ENCODE data around the gene SARDH. TPM values are rescaled to one million over a fixed set of nuclear protein-coding genes. Genes with fewer than 3 reads are reported as not detected.

SARDH gene
- polyA plus RNA-seq, 3 donors from 2014 or later, result 0.08 to 6.8 (median 1.2) TPM

DNA sequence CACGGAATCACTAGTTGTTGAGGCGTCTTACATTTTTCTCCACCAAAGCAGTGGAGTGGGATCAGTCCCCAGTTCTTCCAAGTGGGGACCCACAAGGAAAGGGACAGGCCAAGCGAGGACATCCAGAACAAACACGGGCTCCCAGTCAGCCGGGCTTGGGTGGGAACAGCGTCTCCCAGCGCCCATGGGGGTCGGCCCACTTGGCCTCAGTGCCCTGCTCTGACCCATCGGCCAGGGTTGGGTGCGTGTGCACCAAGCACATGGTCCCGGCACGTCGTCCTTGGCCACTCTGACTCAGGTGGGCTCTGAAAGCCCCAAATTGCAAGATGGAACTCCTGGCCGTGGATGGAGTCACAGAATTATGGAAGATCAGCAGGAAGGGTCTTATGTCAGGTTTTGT, 64.1 kb downstream of the SARDH start:
- Mint-ChIP-seq H3K36me3 (no peaks in the 10 kb centered on the region), H3K27ac (no peak overlapping the region), H3K27me3 (ENCODE audit: low read depth in 3 of 3) (peaks cover 0 to 2% (median 2%) of the 10 kb centered on the region in 3 donors), H3K4me3 (no peak overlapping the region), H3K9me3 (peaks cover 0 to 4% (median 0%) of the 10 kb centered on the region in 6 donors), H3K4me1 (no peaks in the 10 kb centered on the region)
- DNase-seq, result no peak

DNA sequence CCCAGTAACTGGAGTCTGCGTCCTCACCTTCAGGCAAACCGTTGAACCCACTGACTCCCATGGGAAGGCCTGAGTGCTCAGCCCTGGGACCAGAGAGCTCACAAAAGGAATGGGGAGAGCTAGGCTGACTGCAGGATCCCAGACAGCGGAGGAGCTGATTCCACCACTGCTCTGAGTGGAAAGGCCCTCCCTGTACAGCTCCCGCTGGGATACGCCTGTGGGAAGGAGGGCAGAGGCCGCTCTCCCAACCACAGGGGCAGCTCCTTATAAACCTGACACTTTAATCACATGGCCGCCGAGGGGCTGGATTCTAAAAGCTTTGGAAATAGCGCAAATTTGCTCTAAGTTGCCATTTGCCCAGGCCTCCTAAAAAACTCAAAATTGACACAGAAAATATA, 64.9 kb downstream of the SARDH start:
- no peak for DNase-seq
- peaks cover 0 to 4% (median 0%) of the 10 kb centered on the region in 6 donors for H3K9me3 Mint-ChIP-seq
- no peaks in the 10 kb centered on the region for H3K36me3 Mint-ChIP-seq
- H3K27ac Mint-ChIP-seq, result no peak overlapping the region
- no peaks in the 10 kb centered on the region for H3K4me1 Mint-ChIP-seq
- no peak overlapping the region for H3K4me3 Mint-ChIP-seq
- peaks cover 0 to 2% (median 2%) of the 10 kb centered on the region in 3 donors for H3K27me3 Mint-ChIP-seq (ENCODE audit: low read depth in 3 of 3)

DNA sequence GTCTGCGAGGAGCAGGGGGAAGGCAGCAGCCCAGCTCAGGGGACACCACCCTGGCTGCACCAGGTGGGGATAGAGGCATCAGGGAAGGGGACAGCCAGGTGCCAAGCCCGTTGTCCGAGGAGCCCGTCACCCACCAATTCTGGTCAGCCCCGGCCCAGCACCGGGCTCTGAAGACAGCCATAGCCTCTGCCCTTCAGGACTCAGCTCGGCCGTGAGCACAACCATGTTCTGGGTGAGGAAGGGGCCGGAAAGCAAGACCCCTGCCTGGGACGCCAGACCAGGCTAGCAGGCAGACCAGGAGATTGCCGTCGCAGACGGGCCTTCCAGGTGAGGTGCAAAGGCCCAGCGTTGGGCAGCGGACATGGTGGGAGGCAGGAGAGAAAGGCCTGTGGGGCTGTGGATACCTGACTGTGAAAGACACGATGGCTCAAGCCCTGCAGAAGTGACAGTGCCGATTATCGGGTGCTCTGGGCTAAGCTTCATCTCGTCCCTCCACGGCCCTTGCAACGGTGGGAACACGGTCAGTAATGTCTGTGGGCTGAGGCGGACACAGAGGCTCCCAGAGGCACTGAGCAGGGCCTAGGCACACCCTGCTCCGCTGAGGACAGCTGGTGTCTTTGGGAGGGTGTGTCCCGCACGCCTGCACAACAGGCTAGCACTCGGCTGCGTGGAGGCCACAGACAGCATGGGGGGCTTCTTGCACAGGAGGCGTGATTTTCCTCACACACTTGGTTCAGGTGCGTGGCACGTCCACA, 65.5 kb downstream of the SARDH start:
- Mint-ChIP-seq H3K9me3 (peaks cover 0 to 4% (median 0%) of the 10 kb centered on the region in 6 donors), H3K36me3 (no peaks in the 10 kb centered on the region), H3K27ac (no peak overlapping the region), H3K4me3 (no peak overlapping the region), H3K4me1 (no peaks in the 10 kb centered on the region), H3K27me3 (ENCODE audit: low read depth in 3 of 3) (peaks cover 0 to 2% (median 2%) of the 10 kb centered on the region in 3 donors)
- DNase-seq, result no peak

DNA sequence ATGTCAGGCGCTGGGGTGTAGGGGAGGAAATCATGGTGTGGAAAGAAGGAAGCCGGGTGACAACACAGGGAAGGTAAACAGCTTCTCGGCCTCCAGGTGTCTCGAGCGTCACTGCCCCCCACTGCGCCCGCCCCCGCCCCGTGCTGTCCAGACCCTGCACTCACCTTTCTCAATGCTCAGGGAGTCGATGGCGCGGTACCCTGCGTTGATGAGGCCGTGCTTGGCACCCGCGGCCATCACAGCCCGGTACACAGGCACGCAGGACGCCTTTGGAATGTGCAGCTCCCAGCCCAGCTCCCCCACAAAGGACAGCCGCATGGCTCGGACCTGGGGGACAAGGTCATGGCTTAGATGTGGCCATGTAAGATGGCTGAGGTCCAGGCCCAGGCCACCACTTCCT, 66.8 kb downstream of the SARDH start:
- Mint-ChIP-seq H3K27ac (no peak overlapping the region), H3K4me3 (no peak overlapping the region), H3K9me3 (peaks cover 0 to 2% (median 0%) of the 10 kb centered on the region in 6 donors), H3K4me1 (no peaks in the 10 kb centered on the region), H3K27me3 (ENCODE audit: low read depth in 3 of 3) (peaks cover 0 to 2% (median 0%) of the 10 kb centered on the region in 3 donors), H3K36me3 (no peaks in the 10 kb centered on the region)
- no peak for DNase-seq

DNA sequence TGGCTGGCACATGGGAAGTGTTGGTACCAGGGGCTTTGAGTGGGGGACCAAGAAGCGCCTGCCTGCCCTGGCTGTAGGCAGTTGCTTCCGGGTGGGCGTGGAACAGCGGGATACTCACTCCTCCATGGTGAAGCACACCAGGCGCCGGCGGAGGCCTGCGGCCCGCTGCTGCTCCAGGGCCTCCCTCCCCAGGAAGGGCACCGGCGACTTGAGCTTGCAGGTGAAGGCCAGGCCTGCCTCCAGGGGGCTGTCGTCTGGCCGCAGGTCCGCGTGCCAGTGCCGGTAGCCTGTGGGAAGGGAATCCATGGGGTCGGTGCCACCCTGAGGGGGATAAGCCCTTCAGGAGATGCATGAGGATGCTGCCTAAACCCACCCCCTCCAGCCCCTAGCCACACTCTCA, 67.7 kb downstream of the SARDH start:
- Mint-ChIP-seq H3K4me1 (no peaks in the 10 kb centered on the region), H3K36me3 (no peaks in the 10 kb centered on the region), H3K9me3 (peaks cover 0 to 2% (median 0%) of the 10 kb centered on the region in 6 donors), H3K27me3 (ENCODE audit: low read depth in 3 of 3) (no peaks in the 10 kb centered on the region), H3K27ac (no peak overlapping the region), H3K4me3 (no peak overlapping the region)
- no peak for DNase-seq

DNA sequence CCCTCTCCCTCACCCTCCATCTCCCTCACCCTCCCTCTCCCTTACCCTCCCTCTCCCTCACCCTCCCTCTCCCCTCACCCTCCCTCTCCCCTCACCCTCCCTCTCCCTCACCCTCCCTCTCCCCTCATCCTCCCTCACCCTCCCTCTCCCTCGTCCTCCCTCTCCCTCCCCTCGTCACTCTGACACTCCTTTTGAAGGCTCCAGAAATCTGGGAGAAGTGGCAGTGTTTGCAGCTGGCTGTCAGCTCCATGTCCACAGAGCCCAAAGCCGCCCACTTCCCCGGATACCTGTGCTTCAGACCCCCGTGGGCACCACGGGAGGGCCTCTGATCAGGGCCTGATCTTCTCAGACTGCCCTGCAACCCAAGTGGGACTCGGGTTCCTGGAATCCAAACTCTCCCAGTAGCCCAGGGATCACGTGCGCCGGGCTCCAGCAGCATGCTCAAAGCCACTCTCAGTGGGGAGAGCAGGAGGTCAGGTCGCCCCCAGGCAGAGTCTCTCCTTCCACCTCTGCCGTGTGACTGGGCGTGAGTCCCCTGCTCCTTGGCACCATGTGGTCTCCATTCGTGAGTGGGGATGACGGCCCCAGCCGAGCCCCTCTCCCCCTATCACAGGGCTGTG, 68.9 kb downstream of the SARDH start:
- Mint-ChIP-seq H3K27me3 (ENCODE audit: low read depth in 3 of 3) (no peaks in the 10 kb centered on the region), H3K4me1 (no peaks in the 10 kb centered on the region), H3K9me3 (peaks cover 0 to 2% (median 0%) of the 10 kb centered on the region in 6 donors), H3K27ac (no peak overlapping the region), H3K4me3 (no peak overlapping the region), H3K36me3 (no peaks in the 10 kb centered on the region)
- no peak for DNase-seq

DNA sequence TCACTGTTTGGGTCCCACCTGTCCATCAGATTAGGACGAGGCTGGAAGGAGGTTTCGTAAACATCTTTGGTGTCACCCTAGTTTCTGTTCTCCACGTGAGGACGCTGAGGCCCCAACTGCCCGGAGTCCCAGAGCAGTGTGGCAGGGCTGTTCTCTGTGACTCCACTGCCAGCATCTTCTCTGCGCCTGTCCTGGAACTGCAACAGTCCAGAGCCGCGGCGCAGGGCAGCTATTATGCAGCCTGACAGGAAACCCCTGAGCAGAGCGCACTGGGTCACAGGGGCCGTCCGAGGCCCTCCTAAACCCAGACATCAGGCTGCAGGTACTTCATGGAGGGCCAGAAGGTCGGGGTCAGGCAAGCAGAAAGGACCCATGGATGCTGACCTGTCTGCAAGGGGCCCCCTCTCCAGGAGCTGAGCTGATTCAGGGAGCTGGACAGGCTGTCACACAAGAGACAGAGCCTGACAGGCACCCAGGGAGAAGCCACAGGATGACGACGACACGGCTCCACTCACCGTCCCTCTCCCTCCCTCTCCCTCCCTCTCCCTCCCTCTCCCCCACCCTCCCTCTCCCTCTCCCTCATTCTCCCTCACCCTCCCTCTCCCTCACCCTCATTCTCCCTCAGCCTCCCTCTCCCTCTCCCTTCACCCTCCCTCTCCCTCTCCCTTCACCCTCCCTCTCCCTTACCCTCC, 70.2 kb downstream of the SARDH start:
- Mint-ChIP-seq H3K4me1 (no peaks in the 10 kb centered on the region), H3K27me3 (ENCODE audit: low read depth in 3 of 3) (peaks cover 0 to 2% (median 0%) of the 10 kb centered on the region in 3 donors), H3K36me3 (no peaks in the 10 kb centered on the region), H3K9me3 (no peaks in the 10 kb centered on the region), H3K27ac (no peak overlapping the region), H3K4me3 (no peak overlapping the region)
- no peak for DNase-seq

DNA sequence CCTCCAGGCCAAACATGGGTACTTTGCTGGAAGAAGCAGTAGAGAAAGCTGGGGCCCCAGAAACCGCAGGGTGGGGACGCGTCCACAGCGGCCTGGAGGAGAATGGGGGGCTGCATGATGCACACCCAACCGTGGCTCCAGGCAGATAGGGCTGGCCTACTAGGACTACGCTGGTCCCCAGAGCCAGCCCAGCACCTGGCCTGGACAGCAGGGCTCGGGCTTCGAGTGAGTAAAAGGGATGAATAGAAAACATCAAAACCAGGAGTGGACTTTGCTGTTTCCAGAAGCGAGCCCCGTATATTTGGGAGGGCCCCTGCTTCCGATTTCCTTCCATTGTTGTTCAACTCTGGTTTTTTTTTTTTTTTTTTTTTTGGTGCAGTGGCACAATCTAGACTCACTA, 71.3 kb downstream of the SARDH start:
- Mint-ChIP-seq H3K9me3 (no peaks in the 10 kb centered on the region), H3K4me3 (no peak overlapping the region), H3K27me3 (ENCODE audit: low read depth in 3 of 3) (peaks cover 0 to 2% (median 0%) of the 10 kb centered on the region in 3 donors), H3K27ac (no peak overlapping the region), H3K4me1 (no peaks in the 10 kb centered on the region), H3K36me3 (no peaks in the 10 kb centered on the region)
- DNase-seq, result no peak

DNA sequence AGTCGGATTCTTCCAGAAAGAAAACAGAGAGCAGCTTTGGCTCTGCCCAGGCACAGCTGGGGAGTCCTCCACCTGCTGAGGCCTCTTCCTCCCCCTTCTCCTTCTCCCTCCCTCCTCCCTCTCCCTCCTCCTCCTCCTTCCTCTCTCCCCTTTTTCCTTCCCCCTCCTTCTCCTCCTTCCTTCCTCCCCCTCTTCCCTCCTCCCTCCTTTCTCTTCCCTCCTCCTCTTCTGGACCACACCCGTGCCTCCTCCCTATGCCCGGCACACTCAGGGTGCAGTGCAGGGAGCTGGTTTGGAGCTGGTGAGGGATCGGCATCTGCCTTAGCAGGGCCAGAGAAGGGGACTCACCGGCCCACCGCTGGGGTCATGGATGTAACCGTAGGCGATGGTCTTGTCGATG, 71.8 kb downstream of the SARDH start:
- Mint-ChIP-seq H3K4me1 (no peaks in the 10 kb centered on the region), H3K27me3 (ENCODE audit: low read depth in 3 of 3) (peaks cover 0 to 2% (median 0%) of the 10 kb centered on the region in 3 donors), H3K4me3 (no peak overlapping the region), H3K36me3 (no peaks in the 10 kb centered on the region), H3K9me3 (no peaks in the 10 kb centered on the region), H3K27ac (no peak overlapping the region)
- no peak for DNase-seq

DNA sequence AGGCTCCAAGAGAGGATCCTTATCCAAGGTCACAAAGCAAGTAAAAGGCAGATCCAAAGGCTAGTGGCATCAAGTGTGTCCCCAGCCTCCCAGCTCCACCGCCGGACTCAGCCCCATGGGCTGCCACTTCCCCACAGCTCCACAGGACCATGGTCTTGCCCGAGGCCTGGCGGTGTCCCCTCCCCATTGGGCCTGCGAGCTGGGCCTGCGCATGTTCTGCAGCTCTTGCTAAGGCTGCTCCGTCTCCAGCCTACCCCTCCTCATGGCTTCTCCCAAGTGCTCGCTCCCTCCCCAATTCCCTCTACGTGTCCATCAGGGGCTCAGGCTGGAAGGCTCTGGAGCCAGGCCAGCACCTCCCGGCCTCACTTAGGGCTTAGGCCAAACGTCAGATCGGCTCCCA, 72.6 kb downstream of the SARDH start:
- H3K4me1 Mint-ChIP-seq, result no peaks in the 10 kb centered on the region
- no peaks in the 10 kb centered on the region for H3K9me3 Mint-ChIP-seq
- no peak overlapping the region for H3K4me3 Mint-ChIP-seq
- H3K36me3 Mint-ChIP-seq, result no peaks in the 10 kb centered on the region
- peaks cover 0 to 3% (median 0%) of the 10 kb centered on the region in 3 donors for H3K27me3 Mint-ChIP-seq (ENCODE audit: low read depth in 3 of 3)
- no peak for DNase-seq
- no peak overlapping the region for H3K27ac Mint-ChIP-seq

DNA sequence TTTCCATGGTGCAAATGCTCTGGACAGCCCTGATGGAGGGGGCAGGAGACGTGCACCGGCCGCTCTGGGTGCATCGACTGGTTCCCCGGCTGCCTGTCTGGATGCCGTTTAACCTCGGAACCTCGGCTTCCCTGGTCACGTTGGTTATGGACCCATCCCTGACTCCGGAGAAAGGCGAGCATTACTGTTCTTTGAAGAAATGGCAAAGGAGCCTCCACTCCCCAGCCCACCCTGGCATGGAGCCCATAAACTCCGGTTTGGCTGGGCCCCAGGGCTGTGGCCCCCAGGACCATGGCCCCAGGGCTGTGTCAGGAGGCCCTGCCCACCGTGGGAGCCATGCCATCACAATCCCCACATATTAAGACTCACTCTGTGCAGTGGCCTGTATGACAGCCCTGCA, 73.1 kb downstream of the SARDH start:
- H3K27me3 Mint-ChIP-seq (ENCODE audit: low read depth in 3 of 3), result peaks cover 0 to 4% (median under 1%) of the 10 kb centered on the region in 3 donors
- H3K4me3 Mint-ChIP-seq, result no peak overlapping the region
- no peaks in the 10 kb centered on the region for H3K4me1 Mint-ChIP-seq
- no peaks in the 10 kb centered on the region for H3K36me3 Mint-ChIP-seq
- no peak overlapping the region for H3K27ac Mint-ChIP-seq
- H3K9me3 Mint-ChIP-seq, result no peaks in the 10 kb centered on the region
- no peak for DNase-seq

DNA sequence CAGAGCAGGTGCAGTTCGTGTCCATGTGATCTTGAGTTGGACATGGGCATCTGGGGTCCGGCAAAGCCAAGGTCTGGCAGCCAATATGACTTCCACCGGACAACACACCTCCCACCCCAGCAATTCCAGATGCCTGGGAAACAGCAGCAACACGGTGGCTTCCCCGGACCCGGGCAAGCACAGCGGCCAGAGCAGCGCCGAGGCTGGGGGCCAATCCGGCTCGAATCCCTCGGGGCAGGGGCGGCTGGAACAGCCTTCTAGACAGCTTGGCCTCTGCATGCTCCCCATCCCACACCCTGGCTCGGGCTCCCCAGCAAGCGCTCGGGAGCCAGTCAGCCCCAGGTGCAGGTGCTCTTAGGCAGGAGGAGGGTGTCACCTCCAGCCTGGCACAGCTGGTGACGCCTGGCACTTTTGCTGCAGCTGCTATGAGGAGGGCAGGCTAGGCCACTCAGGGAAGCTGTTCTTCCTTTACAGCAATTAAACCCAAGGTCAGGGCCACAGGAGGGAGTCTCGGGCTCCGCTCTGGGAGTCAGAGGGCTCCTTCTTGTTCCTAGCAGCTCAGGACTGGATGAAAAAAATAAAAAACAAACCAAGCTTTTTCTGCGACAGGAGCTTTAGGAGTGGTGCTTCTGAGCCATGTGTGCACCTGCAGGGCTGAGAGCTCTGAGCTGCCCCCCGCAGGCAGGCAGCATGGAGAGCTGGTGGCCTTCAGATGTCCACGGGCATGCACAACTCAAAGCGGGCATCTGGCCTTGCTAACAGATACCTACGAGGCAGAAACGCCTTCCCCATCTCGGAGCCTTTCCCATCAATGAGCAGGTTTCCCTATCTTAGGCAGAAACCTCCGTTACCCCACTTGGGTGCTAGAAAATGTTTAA, 73.7 kb downstream of the SARDH start:
- Mint-ChIP-seq H3K27ac (no peak overlapping the region), H3K9me3 (no peaks in the 10 kb centered on the region), H3K4me3 (no peak overlapping the region), H3K27me3 (ENCODE audit: low read depth in 3 of 3) (peaks cover 0 to 5% (median 4%) of the 10 kb centered on the region in 3 donors), H3K4me1 (no peaks in the 10 kb centered on the region), H3K36me3 (no peaks in the 10 kb centered on the region)
- DNase-seq, result no peak

DNA sequence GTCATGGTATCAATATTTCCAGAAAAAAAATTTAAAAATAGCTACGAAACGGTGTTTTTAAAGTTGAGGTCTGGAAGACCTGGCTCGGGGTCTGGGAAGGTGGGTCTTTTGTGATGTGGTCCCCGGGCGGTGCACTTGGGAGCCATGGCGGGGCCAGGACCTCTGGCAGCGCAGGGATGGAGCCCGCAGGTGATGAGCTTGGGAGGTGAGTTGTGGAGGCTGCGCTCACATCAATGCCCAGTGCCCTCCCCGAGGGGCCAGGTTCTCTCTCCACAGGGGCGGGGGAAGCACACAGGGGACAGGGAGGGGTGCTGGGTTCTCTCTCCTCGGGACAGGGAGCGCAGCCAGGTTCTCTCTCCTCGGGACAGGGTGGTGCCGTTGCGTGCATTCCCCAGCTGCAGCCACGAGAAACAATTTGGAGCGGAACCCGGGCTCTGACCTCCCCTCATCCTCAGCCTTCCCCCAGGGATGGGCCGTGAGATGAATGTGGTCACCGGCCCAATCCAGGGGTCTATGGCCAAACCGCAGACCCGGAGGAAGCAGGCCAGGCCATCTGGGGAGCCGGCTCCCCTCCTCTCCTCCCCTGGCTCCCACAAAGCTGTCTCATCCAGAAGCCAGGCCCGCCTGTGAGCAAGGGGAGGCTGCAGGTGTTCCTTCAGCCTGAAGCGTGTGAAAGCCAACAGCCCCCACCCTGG, 76.2 kb downstream of the SARDH start:
- Mint-ChIP-seq H3K4me1 (no peaks in the 10 kb centered on the region), H3K36me3 (no peaks in the 10 kb centered on the region), H3K9me3 (no peaks in the 10 kb centered on the region), H3K27ac (no peak overlapping the region), H3K4me3 (no peak overlapping the region), H3K27me3 (ENCODE audit: low read depth in 3 of 3) (peaks cover 4 to 14% (median 9%) of the 10 kb centered on the region in 3 donors)
- DNase-seq, result no peak

Measured in immature natural killer cell (primary cell).